HepG2 (cell line): ENCODE results near the gene KCTD13. TPM values are rescaled to one million over a fixed set of nuclear protein-coding genes. Genes with fewer than 3 reads are reported as not detected.

Source experiments
- BORCS8-MEF2B ChIP-seq: sonication (generic); formaldehyde crosslinking; IDR thresholded peaks from 2 replicates; pipeline ENCODE4 v1.8.0; 2022; ENCODE audit warnings: mild to moderate bottlenecking, missing genetic modification reagents
- CBX1 ChIP-seq: IDR thresholded peaks from one replicate; pipeline ENCODE4 v1.6.1; 2016; ENCODE audit warnings: antibody characterized with exemption, low read depth
- CENPX ChIP-seq: sonication (generic); formaldehyde crosslinking; IDR thresholded peaks from 2 replicates; pipeline ENCODE4 v1.9.0; 2021; ENCODE audit warnings: mild to moderate bottlenecking, missing genetic modification reagents, moderate library complexity
- DRAP1 ChIP-seq: IDR thresholded peaks from 2 replicates; pipeline ENCODE4 v1.6.1; 2016; ENCODE audit warnings: missing genetic modification reagents, missing compliant biosample characterization
- GMEB2 ChIP-seq: IDR thresholded peaks from 2 replicates; pipeline ENCODE4 v1.6.1; 2016; ENCODE audit warnings: missing biosample characterization, missing genetic modification reagents, low read depth
- HDAC1 ChIP-seq: sonication (generic); formaldehyde crosslinking; IDR thresholded peaks from 2 replicates; pipeline ENCODE4 v1.5.1; 2020; ENCODE audit warnings: mild to moderate bottlenecking, missing genetic modification reagents
- IKZF4 ChIP-seq: sonication (generic); formaldehyde crosslinking; IDR thresholded peaks from 2 replicates; pipeline ENCODE4 v1.5.1; 2020; ENCODE audit warnings: borderline replicate concordance, mild to moderate bottlenecking, low read depth, missing genetic modification reagents; ENCODE audit errors: not compliant biosample characterization
- JDP2 ChIP-seq: sonication (generic); formaldehyde crosslinking; IDR thresholded peaks from 2 replicates; pipeline ENCODE4 v1.8.1; 2022; ENCODE audit warnings: missing genetic modification reagents, borderline replicate concordance
- MIXL1 ChIP-seq: IDR thresholded peaks from 2 replicates; pipeline ENCODE4 v1.6.1; 2016
- SETDB1 ChIP-seq: sonication (generic); formaldehyde crosslinking; IDR thresholded peaks from 2 replicates; pipeline ENCODE4 v1.5.1; 2020; ENCODE audit warnings: missing genetic modification reagents, mild to moderate bottlenecking, borderline replicate concordance
- SMYD3 ChIP-seq: sonication (generic); formaldehyde crosslinking; IDR thresholded peaks from 2 replicates; pipeline ENCODE4 v1.8.1; 2023; ENCODE audit warnings: mild to moderate bottlenecking, missing genetic modification reagents
- STAG1 ChIP-seq: sonication (generic); formaldehyde crosslinking; IDR thresholded peaks from 2 replicates; pipeline ENCODE4 v1.4.0; 2020; ENCODE audit warnings: missing genetic modification reagents
- TAF15 ChIP-seq: fragments of 200-400 bp; formaldehyde crosslinking; IDR thresholded peaks from one replicate; pipeline ENCODE4 v1.6.1; 2018; ENCODE audit warnings: mild to moderate bottlenecking, low read depth, low read length; ENCODE audit not compliant: poor library complexity, severe bottlenecking
- YY1 ChIP-seq: IDR thresholded peaks from 2 replicates; pipeline ENCODE4 v1.6.1; 2011; ENCODE audit warnings: low read length, low read depth, moderate library complexity, mild to moderate bottlenecking; ENCODE audit not compliant: insufficient read depth, insufficient replicate concordance
- ZFP36L2 ChIP-seq: sonication (generic); formaldehyde crosslinking; IDR thresholded peaks from 2 replicates; pipeline ENCODE4 v1.4.0; 2020; ENCODE audit warnings: missing genetic modification reagents
- ZNF441 ChIP-seq: sonication (generic); formaldehyde crosslinking; IDR thresholded peaks from 2 replicates; pipeline ENCODE4 v1.7.0; 2021; ENCODE audit warnings: missing genetic modification reagents, borderline replicate concordance
- ZNF484 ChIP-seq: sonication (generic); formaldehyde crosslinking; IDR thresholded peaks from 2 replicates; pipeline ENCODE4 v1.5.1; 2020; ENCODE audit warnings: mild to moderate bottlenecking, low read depth, missing genetic modification reagents, borderline replicate concordance
- ZNF709 ChIP-seq: sonication (generic); formaldehyde crosslinking; IDR thresholded peaks from 2 replicates; pipeline ENCODE4 v1.5.0; 2020; ENCODE audit warnings: mild to moderate bottlenecking, missing genetic modification reagents
- polyA plus RNA-seq, 8 experiments: library from polyadenylated mRNA; depleted of rRNA in 3 of 8; stranded (reverse) in 7 of 8; unstranded in 1 of 8; fragments of >200 nt; fragmentation: Illumina TruSeq in 4 of 8; extraction: Trizol in 4 of 8; gene quantifications; 2 replicates each; pipeline versions ENCODE4 v1.2.1 to v1.2.3, GENCODE V29; 2011 to 2016; ENCODE audit warnings: low read depth in 4 of 8, missing spikeins in 1 of 8, mixed read lengths in 1 of 8; ENCODE audit not compliant: insufficient read depth in 1 of 8
- total RNA-seq, 5 experiments: library from RNA; depleted of rRNA; stranded (reverse); fragments of >200 nt; fragmentation: Illumina TruSeq; extraction: Trizol; gene quantifications; 2 replicates each; pipeline ENCODE4 v1.2.3, GENCODE V29; 2016; ENCODE audit warnings: low read depth in 1 of 5
- TF ChIP-seq, protein P1 (sequence below): sonication (generic); formaldehyde crosslinking; IDR thresholded peaks from 2 replicates; pipeline ENCODE4 v1.4.0; 2020; ENCODE audit warnings: missing genetic modification reagents, mild to moderate bottlenecking, borderline replicate concordance
- TF ChIP-seq, protein P2 (sequence below): IDR thresholded peaks from 2 replicates; pipeline ENCODE4 v1.6.1; 2012; ENCODE audit warnings: low read depth, low read length, improper control_type of control experiment

KCTD13 gene
- total and polyA plus RNA-seq, 2 of the 13 experiments (the other 11 are each of a cell fraction or from before 2014, with no cell fraction given), result 6.3 to 14.7 TPM

DNA sequence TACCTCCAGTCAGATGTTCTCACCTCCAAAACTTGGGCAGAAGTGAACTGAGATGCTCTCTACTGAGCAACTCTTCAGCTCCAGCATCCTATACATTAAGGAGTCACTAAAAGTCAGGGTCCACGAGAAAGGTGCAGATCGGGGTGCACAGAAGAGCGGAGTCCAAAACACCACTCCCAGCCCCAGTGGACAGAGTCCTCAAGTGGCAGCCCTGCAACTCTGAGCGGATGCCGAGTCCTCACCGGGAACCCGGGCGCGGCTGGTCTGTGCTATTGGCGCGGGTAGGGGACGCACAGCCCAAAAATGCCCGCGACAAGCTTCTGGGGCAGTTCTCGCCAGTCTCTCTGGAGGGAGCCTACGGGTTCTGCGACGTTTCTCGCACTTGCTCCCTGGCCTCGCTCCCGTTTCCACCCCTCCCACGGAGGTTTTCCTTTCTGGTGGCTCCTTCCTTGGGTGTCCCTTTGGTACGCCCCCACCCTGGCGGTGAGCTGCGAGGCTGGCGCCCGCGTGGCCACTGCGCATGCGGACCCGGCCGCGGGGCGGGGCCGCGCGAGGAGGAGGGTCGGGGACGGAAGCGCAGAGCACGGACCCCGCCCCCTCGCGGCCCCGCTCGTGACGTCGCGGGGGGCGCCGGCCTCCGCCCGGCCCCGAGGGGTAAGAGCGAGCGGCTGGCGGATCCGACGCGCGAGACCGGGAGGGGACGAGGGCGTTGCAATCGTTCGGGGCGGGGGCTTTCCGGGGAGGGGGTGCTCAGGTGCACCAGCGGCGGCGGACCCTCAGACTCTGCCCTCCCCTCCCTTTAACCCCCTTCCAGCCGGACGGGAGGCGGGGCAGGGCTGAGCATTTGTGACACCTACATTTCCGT, 35.7 kb upstream of the KCTD13 start, which contains the start of gene TMEM219 (continued):
- TF ChIP-seq GMEB2 (CRISPR knock-in tag) (0 out of 2 replicates have a peak, but pooled peaks have one; percentile 36), JDP2 (CRISPR knock-in tag) (no peak), STAG1 (CRISPR knock-in tag) (peak; percentile 31), ZNF709 (CRISPR knock-in tag) (peak; percentile 57; the same call in 1 of the 2 replicates), ZNF484 (CRISPR knock-in tag) (0 out of 2 replicates have a peak, but pooled peaks have one; percentile 44), SMYD3 (peak; percentile 66; the same call in 1 of the 2 replicates), TAF15 (peak; percentile 53), IKZF4 (CRISPR knock-in tag) (no peak), YY1 (peak; percentile 42), HDAC1 (CRISPR knock-in tag) (peak; percentile 89), ZFP36L2 (CRISPR knock-in tag) (no peak), DRAP1 (CRISPR knock-in tag) (peak; percentile 52; the same call in 1 of the 2 replicates), MIXL1 (CRISPR knock-in tag) (0 out of 2 replicates have a peak, but pooled peaks have one; percentile 57), SETDB1 (CRISPR knock-in tag) (no peak), CENPX (CRISPR knock-in tag) (no peak), ZNF441 (peak; percentile 71), BORCS8-MEF2B (CRISPR knock-in tag) (peak; percentile 78), CBX1 (peak; percentile 90)
- TF ChIP-seq, protein P1, sequence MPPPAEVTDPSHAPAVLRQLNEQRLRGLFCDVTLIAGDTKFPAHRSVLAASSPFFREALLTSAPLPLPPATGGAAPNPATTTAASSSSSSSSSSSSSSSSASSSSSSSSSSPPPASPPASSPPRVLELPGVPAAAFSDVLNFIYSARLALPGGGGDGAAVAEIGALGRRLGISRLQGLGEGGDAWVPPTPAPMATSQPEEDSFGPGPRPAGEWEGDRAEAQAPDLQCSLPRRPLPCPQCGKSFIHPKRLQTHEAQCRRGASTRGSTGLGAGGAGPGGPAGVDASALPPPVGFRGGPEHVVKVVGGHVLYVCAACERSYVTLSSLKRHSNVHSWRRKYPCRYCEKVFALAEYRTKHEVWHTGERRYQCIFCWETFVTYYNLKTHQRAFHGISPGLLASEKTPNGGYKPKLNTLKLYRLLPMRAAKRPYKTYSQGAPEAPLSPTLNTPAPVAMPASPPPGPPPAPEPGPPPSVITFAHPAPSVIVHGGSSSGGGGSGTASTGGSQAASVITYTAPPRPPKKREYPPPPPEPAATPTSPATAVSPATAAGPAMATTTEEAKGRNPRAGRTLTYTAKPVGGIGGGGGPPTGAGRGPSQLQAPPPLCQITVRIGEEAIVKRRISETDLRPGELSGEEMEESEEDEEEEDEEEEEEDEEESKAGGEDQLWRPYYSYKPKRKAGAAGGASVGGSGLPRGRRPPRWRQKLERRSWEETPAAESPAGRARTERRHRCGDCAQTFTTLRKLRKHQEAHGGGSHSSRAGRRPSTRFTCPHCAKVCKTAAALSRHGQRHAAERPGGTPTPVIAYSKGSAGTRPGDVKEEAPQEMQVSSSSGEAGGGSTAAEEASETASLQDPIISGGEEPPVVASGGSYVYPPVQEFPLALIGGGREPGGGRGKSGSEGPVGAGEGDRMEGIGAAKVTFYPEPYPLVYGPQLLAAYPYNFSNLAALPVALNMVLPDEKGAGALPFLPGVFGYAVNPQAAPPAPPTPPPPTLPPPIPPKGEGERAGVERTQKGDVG (CRISPR knock-in tag), result no peak
- TF ChIP-seq, protein P2, sequence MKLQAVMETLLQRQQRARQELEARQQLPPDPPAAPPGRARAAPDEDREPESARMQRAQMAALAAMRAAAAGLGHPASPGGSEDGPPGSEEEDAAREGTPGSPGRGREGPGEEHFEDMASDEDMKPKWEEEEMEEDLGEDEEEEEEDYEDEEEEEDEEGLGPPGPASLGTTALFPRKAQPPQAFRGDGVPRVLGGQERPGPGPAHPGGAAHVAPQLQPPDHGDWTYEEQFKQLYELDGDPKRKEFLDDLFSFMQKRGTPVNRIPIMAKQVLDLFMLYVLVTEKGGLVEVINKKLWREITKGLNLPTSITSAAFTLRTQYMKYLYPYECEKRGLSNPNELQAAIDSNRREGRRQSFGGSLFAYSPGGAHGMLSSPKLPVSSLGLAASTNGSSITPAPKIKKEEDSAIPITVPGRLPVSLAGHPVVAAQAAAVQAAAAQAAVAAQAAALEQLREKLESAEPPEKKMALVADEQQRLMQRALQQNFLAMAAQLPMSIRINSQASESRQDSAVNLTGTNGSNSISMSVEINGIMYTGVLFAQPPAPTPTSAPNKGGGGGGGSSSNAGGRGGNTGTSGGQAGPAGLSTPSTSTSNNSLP, result no peak
